ENCODE measurements around the gene KREMEN1. TPM values are rescaled to one million over a fixed set of nuclear protein-coding genes. Genes with fewer than 3 reads are reported as not detected.
"Not testable (repeated sequence)": the region's sequence is repeated elsewhere in the genome, so short reads cannot be mapped to it uniquely, and the experiment has no call there.

The KREMEN1 gene
- total RNA-seq, 1 donor from 2014 or later, result 0.53 TPM

GRCh38 chr22:29102300-29102699 is 29.5 kb downstream of the KREMEN1 start:
- no peak for DNase-seq (ENCODE audit: low read depth, low spot score)

GRCh38 chr22:29103121-29103520 is 30.3 kb downstream of the KREMEN1 start:
- no peak for DNase-seq (ENCODE audit: low read depth, low spot score)

- DNase-seq (ENCODE audit: low read depth, low spot score), result no peak
These were observed 32.6 kb downstream of the KREMEN1 start for GRCh38 chr22:29105468-29105867.

GRCh38 chr22:29106839-29107238 is 34.0 kb downstream of the KREMEN1 start:
- no peak for DNase-seq (ENCODE audit: low read depth, low spot score)

- no peak for DNase-seq (ENCODE audit: low read depth, low spot score)
These were observed 35.3 kb downstream of the KREMEN1 start for GRCh38 chr22:29108137-29108536.

- DNase-seq (ENCODE audit: low read depth, low spot score), result no peak
These were observed 37.0 kb downstream of the KREMEN1 start for GRCh38 chr22:29109822-29110221.

- DNase-seq (ENCODE audit: low read depth, low spot score), result no peak
These were observed 38.1 kb downstream of the KREMEN1 start for GRCh38 chr22:29110946-29111345.

- no peak for DNase-seq (ENCODE audit: low read depth, low spot score)
These were observed 39.3 kb downstream of the KREMEN1 start for GRCh38 chr22:29112121-29112520.

- no peak for DNase-seq (ENCODE audit: low read depth, low spot score)
These were observed 39.8 kb downstream of the KREMEN1 start for GRCh38 chr22:29112681-29113080.

- DNase-seq (ENCODE audit: low read depth, low spot score), result no peak
These were observed 40.5 kb downstream of the KREMEN1 start for GRCh38 chr22:29113319-29113718.

- no peak for DNase-seq (ENCODE audit: low read depth, low spot score)
These were observed 41.6 kb downstream of the KREMEN1 start for GRCh38 chr22:29114392-29114791.

- no peak for DNase-seq (ENCODE audit: low read depth, low spot score)
These were observed 43.0 kb downstream of the KREMEN1 start for GRCh38 chr22:29115682-29116288.

- DNase-seq (ENCODE audit: low read depth, low spot score), result no peak
These were observed 43.7 kb downstream of the KREMEN1 start for GRCh38 chr22:29116397-29117123.

- no peak for DNase-seq (ENCODE audit: low read depth, low spot score)
These were observed 45.1 kb downstream of the KREMEN1 start for GRCh38 chr22:29117799-29118477.

GRCh38 chr22:29120098-29120912 is 47.5 kb downstream of the KREMEN1 start:
- not testable (repeated sequence) for DNase-seq (ENCODE audit: low read depth, low spot score)

- DNase-seq (ENCODE audit: low read depth, low spot score), result no peak
These were observed 48.3 kb downstream of the KREMEN1 start for GRCh38 chr22:29121124-29121523.

- DNase-seq (ENCODE audit: low read depth, low spot score), result no peak
These were observed 49.2 kb downstream of the KREMEN1 start for GRCh38 chr22:29122041-29122440.

- no peak for DNase-seq (ENCODE audit: low read depth, low spot score)
These were observed 52.1 kb downstream of the KREMEN1 start for GRCh38 chr22:29124777-29125442.

- no peak for DNase-seq (ENCODE audit: low read depth, low spot score)
These were observed 52.6 kb downstream of the KREMEN1 start for GRCh38 chr22:29125443-29125778.

- no peak for DNase-seq (ENCODE audit: low read depth, low spot score)
These were observed 53.0 kb downstream of the KREMEN1 start for GRCh38 chr22:29125844-29126243.

GRCh38 chr22:29126670-29127395 is 54.0 kb downstream of the KREMEN1 start:
- DNase-seq (ENCODE audit: low read depth, low spot score), result no peak
